ENCODE data around the gene FAM174C.

The FAM174C gene

GRCh38 chr19:1275976-1276627 lies 772 bp downstream of the FAM174C start:
- DNase-seq: no peak

- DNase-seq: no peak
Measured at GRCh38 chr19:1276628-1277022, 1.3 kb downstream of the FAM174C start.

- DNase-seq: no peak
Measured at GRCh38 chr19:1277061-1277460, 1.7 kb downstream of the FAM174C start.

GRCh38 chr19:1278074-1278473 lies 2.7 kb downstream of the FAM174C start:
- no peak for DNase-seq

GRCh38 chr19:1278713-1279660 lies 3.7 kb downstream of the FAM174C start:
- DNase-seq: no peak

GRCh38 chr19:1279782-1280341 lies 4.5 kb downstream of the FAM174C start:
- DNase-seq: peak; percentile 66

- DNase-seq: no peak
Measured at GRCh38 chr19:1280636-1281568, 5.6 kb downstream of the FAM174C start.

- DNase-seq: no peak
Measured at GRCh38 chr19:1281569-1282287, 6.4 kb downstream of the FAM174C start.

GRCh38 chr19:1282588-1283206 lies 7.4 kb downstream of the FAM174C start:
- no peak for DNase-seq

- no peak for DNase-seq
Measured at GRCh38 chr19:1283207-1283916, 8.0 kb downstream of the FAM174C start.

- no peak for DNase-seq
Measured at GRCh38 chr19:1283917-1284292, 8.6 kb downstream of the FAM174C start.

GRCh38 chr19:1284293-1284978 lies 9.1 kb downstream of the FAM174C start:
- DNase-seq: no peak

GRCh38 chr19:1284979-1285736 lies 9.8 kb downstream of the FAM174C start:
- DNase-seq: no peak

GRCh38 chr19:1285737-1286360 lies 10.5 kb downstream of the FAM174C start, which contains the start of gene EFNA2:
EFNA2 (plus strand) TSS chr19:1285873; CDS start chr19:1286169, 296 bp downstream.
- no peak for DNase-seq

GRCh38 chr19:1286487-1287353 lies 11.4 kb downstream of the FAM174C start:
- no peak for DNase-seq

GRCh38 chr19:1287354-1288225 lies 12.3 kb downstream of the FAM174C start:
- no peak for DNase-seq

GRCh38 chr19:1288226-1288612 lies 12.9 kb downstream of the FAM174C start:
- DNase-seq: no peak

Data from NCI-H1092 treated with DMSO at 0.1 percent for 48 hours (cell line).